HG03097 (cell line): ENCODE results near the gene CLCA4.

Source experiments
- ATAC-seq: cut with Tn5 transposase; IDR thresholded peaks from one replicate; pipeline ENCODE4 v1.9.1; 2021; ENCODE audit not compliant: unreplicated experiment, low FRiP score

The CLCA4 gene

GRCh38 chr1:86527306-86527705, 19.6 kb upstream of the CLCA4 start:
- no peak for ATAC-seq

- ATAC-seq: no peak
These were observed 16.6 kb upstream of the CLCA4 start for GRCh38 chr1:86530211-86530845.

GRCh38 chr1:86537928-86538695, 8.8 kb upstream of the CLCA4 start:
- ATAC-seq: no peak

- no peak for ATAC-seq
These were observed 8.1 kb upstream of the CLCA4 start for GRCh38 chr1:86538775-86539174.

- ATAC-seq: no peak
These were observed 5.0 kb upstream of the CLCA4 start for GRCh38 chr1:86541859-86542258.

GRCh38 chr1:86542631-86543030, 4.2 kb upstream of the CLCA4 start:
- ATAC-seq: no peak

GRCh38 chr1:86548839-86549238, 2.0 kb downstream of the CLCA4 start:
- ATAC-seq: no peak

GRCh38 chr1:86551305-86551704, 4.4 kb downstream of the CLCA4 start:
- no peak for ATAC-seq

GRCh38 chr1:86552376-86552775, 5.5 kb downstream of the CLCA4 start:
- ATAC-seq: no peak

- no peak for ATAC-seq
These were observed 10.9 kb downstream of the CLCA4 start for GRCh38 chr1:86557739-86558138.

GRCh38 chr1:86563849-86564248, 17.0 kb downstream of the CLCA4 start:
- no peak for ATAC-seq

- ATAC-seq: no peak
These were observed 20.5 kb downstream of the CLCA4 start for GRCh38 chr1:86567341-86567740.

- ATAC-seq: no peak
These were observed 21.0 kb downstream of the CLCA4 start for GRCh38 chr1:86567878-86568277.

GRCh38 chr1:86573763-86574484, 27.0 kb downstream of the CLCA4 start:
- no peak for ATAC-seq

- no peak for ATAC-seq
These were observed 34.4 kb downstream of the CLCA4 start for GRCh38 chr1:86581231-86581630.

GRCh38 chr1:86582161-86582560, 35.3 kb downstream of the CLCA4 start:
- no peak for ATAC-seq

GRCh38 chr1:86583032-86583431, 36.2 kb downstream of the CLCA4 start:
- ATAC-seq: no peak

- ATAC-seq: no peak
These were observed 36.7 kb downstream of the CLCA4 start for GRCh38 chr1:86583593-86583992.

- ATAC-seq: no peak
These were observed 47.4 kb downstream of the CLCA4 start for GRCh38 chr1:86594284-86594770.

- no peak for ATAC-seq
These were observed 49.3 kb downstream of the CLCA4 start for GRCh38 chr1:86596224-86596623.

GRCh38 chr1:86596741-86597290, 49.9 kb downstream of the CLCA4 start:
- no peak for ATAC-seq
